D721Med (cell line): Measurements from ENCODE around the gene FGFR3.

Source experiments
- DNase-seq: peaks from one replicate; pipeline ENCODE4 v3.0.0; 2011; ENCODE audit warnings: low spot score; ENCODE audit not compliant: insufficient read length
- FAIRE-seq: peaks from 2 replicates; lab custom pipeline; 2011; peaks lifted over from hg19 to GRCh38; lab: Jason Lieb, UNC
- CTCF ChIP-seq: IDR thresholded peaks from 2 replicates; pipeline ENCODE4 v1.5.1; 2012; ENCODE audit warnings: mild to moderate bottlenecking, control low read depth; ENCODE audit not compliant: insufficient read depth; ENCODE audit errors: missing control alignments

FGFR3 gene

GRCh38 chr4:1836650-1837049 lies 43.6 kb downstream of the FGFR3 start:
- no peak for TF ChIP-seq CTCF
- FAIRE-seq (no peak), DNase-seq (no peak)

- no peak for DNase-seq
- TF ChIP-seq CTCF: no peak
- FAIRE-seq: no peak
Observed at GRCh38 chr4:1837069-1837468, 44.0 kb downstream of the FGFR3 start.

DNA sequence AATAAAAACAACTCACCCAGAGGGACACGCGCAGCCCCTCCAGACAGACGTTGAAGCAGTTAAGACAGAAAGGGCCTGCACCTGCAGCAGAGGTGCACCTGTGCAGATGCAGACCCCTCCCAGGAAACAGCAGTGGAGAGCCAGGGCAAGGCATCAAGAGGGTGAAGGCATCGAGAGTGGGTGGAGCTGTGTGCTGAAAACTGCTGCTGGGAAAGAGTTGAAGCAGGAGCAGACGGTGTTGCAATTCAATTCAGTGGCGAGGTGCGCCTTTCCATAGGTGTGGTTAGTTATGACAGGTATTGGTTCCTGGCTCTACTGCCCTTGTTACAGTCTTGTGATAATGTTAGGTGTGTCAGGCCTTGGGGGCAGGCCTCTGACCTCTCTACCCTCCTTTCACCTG lies 46.2 kb downstream of the FGFR3 start:
- TF ChIP-seq CTCF: no peak
- no peak for FAIRE-seq
- DNase-seq: no peak

- no peak for FAIRE-seq
- TF ChIP-seq CTCF: no peak
Observed at GRCh38 chr4:1841201-1841886, 48.3 kb downstream of the FGFR3 start.

DNA sequence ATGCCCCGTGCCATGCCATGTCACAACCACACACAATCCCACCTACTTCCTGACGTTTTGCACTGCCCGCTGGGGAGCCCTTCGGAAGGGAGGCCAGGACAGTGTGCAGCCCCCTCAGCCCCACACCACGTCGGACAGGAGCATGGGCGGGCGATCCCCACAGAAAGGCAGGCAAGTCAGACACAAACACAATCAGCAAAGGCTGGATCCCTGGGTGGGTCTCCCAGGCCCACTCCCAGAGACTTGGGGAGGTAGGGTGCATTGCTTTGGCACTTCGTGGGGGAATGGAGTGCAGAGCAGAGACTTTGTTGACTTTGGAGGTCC lies 48.8 kb downstream of the FGFR3 start:
- DNase-seq (no peak), FAIRE-seq (no peak)
- no peak for TF ChIP-seq CTCF

More at GRCh38 chr4:1841201-1841886, 48.3 kb downstream of the FGFR3 start:
- no peak for DNase-seq

DNA sequence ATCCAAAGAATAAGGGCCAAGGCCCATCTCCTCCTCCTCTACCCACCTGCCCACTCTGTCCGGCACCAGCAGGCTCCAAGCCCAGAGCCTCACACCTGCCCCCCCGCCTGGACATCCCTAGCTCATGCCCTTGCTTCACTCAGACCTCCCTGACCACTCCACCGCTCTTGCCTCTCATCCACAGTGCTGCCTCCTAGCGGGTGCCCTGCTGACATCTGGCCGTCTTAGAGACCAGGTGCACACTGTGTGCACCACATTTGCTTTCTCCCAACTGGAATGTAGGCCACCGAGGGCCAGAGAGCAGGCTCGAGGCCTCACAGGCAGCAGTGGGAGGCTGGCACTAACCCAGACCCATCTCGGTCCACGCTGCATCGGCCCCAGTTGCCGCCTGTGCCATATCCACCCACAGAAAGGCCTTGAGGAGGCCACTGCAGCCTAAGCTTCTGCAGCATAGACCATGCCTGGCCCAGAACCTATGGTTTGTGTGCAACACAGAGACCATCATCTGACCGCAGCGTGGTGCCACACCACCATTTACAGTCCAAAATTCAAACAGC lies 49.3 kb downstream of the FGFR3 start:
- TF ChIP-seq CTCF: no peak
- DNase-seq: no peak
- no peak for FAIRE-seq

DNA sequence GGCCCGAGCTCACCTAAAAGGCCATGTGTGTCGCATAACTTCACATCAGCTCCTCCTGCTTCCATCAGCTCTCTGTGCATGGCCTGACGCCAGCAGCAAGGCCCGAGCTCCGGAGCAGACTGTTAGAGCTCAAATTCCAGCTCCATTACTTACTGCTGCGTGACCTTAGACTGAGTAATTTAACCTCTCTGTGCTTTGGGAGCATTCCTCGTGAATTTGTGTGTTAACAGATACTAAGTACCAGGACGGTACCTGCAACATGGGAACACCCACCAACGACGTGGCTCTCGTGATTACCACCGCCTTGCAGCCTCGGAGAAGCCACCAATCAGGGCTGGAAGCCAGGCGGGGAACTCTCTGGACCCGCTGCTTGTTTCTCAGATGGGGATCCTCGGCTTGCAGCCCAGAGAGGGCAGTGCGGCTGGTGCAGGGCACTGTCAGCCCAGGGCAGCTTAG lies 49.9 kb downstream of the FGFR3 start:
- no peak for TF ChIP-seq CTCF
- FAIRE-seq: no peak
- no peak for DNase-seq
